T-helper 2 cell (primary cell): ENCODE data around the gene VPS4B.
"Not testable (repeated sequence)": the region's sequence is repeated elsewhere in the genome, so short reads cannot be mapped to it uniquely, and the experiment has no call there.

ENCODE experiments used
- DNase-seq, 5 experiments: peaks; one replicate each; pipeline versions ENCODE4 v3.0.0 to v3.0.0-alpha.2; 2012 to 2022

Gene VPS4B

GRCh38 chr18:63367053-63367953 lies 55.0 kb downstream of the VPS4B start, which contains the start of gene KDSR:
TSS of gene KDSR (minus strand) at chr18:63367206. CDS start at chr18:63367118, 88 bp downstream.
- DNase-seq = peak; percentile 69 to 89 (median 73)

- DNase-seq = peak; percentile 40 to 79 (median 58)
These were observed 55.8 kb downstream of the VPS4B start for GRCh38 chr18:63366213-63367052.

DNA sequence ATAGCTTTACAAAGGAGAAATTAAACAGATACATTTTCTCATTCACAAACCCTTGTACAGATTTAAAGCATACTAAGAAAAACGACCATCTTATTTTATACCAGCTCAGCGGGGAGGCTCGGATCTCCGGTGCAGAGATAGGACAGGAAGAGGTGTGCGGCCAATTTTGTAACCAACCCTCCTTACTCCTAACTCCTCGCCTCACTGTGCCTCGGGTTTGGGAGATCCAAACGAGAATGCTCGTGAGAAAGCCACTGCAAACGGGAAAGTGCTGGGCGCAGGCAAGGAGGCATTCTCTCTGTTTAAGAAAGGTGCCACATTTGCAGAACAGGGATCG lies 56.4 kb downstream of the VPS4B start:
- DNase-seq = peak in 1 of 5 experiments; percentile 55

DNA sequence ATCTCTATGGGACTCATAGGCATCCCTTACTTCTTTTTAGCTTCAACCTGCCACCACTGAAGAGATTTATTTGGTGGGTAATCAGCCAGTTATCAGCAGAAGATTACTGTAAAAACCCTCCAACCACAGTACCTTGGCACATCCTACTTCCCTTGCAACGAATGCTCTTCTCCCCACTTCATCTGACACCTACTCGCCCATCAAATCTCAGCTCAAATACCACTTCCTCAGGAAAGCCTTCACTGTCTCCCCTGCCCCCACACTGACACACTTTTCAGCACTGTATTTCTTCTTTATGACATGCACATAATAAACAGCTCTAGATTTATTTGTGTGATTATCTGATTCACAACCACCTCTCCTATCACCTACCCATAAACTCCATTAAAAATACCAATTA lies 58.3 kb downstream of the VPS4B start:
- DNase-seq = peak in 2 of 5 experiments; percentile 80 to 95

DNA sequence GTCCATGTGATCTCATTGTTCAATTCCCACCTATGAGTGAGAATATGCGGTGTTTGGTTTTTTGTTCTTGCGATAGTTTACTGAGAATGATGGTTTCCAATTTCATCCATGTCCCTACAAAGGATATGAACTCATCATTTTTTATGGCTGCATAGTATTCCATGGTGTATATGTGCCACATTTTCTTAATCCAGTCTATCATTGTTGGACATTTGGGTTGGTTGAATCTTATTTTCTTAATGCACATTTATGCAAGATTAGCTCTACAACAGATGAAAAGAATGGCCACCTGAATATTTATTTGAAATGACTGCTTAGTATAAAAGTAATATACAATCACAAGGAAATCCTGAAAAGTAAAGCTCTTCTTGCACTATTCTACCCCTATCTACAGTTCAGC lies 58.9 kb downstream of the VPS4B start:
- DNase-seq = not testable (repeated sequence)

- no peak for DNase-seq
These were observed 65.9 kb downstream of the VPS4B start for GRCh38 chr18:63356272-63356896.

- no peak for DNase-seq
These were observed 72.0 kb downstream of the VPS4B start for GRCh38 chr18:63350230-63350629.

GRCh38 chr18:63348508-63349136 lies 73.7 kb downstream of the VPS4B start:
- DNase-seq = no peak

DNA sequence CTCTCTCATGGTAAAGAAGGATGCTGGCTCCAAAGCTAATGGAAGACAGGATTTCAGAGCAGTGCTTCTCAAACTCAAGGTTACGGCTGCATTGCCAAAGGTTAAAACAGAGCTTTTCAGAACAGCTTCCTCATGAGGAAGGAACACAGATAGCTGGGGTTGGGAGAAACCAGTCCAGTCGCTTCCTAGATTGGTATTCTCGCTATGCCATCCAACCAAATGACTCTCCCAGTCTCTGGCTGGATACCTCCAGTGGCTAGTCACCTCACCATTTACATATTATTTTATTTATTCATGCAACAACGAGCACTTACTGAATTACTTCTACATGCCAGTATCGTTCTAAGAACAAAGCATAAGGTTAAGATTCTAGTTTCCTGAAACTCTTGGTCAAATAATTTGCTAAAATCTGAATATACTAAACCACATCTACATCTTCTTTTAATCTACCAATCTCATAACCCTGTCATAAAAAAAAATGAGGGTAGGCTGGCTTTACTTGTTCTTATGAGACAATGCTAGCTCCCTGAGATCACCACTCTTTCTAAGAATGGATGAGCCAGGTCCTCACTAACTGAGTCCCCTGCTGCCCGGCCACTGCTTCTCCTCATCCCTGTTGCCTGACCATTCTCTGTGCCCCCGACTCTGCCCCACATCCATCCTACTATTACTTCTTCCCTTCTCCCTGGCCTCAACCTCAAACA lies 75.6 kb downstream of the VPS4B start:
- no peak for DNase-seq

DNA sequence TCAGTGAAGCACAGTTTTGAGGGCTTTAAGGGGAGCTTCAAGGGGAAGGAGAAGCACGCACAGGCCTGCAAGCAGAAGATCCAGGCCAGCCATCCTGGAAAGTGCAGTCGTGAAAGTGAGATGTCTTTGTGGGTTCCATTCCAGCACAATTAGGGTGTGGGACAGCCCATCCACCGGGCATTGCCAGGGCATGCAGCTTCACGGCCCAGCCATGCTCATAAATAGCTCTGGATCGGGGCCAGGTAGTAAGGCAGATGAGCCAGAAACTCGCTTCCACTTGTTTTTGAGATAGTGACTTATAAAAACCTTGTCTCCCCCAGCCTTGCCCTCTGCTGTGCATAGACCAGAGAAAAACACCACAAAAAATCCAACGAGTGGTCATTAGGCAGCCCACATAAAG lies 76.2 kb downstream of the VPS4B start:
- DNase-seq = no peak

DNA sequence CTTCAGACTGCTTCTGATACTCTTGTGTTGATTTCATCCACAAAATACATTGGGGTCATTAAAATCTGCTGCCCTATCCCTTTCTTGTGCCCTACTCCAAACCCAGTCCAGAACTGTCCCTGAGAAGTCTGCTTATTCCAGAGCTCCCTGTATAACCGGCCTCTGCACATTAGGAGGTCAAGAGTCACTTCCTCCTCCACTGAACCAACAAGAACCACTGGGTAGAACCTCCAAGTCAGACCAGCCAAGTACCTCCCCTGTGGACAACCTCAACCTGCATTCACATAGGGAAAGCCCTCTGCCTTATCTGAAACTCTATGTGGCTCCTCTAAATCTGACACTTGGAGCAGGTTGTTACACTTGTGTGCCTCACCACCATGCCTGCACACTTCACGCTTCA lies 77.4 kb downstream of the VPS4B start:
- DNase-seq = no peak

DNA sequence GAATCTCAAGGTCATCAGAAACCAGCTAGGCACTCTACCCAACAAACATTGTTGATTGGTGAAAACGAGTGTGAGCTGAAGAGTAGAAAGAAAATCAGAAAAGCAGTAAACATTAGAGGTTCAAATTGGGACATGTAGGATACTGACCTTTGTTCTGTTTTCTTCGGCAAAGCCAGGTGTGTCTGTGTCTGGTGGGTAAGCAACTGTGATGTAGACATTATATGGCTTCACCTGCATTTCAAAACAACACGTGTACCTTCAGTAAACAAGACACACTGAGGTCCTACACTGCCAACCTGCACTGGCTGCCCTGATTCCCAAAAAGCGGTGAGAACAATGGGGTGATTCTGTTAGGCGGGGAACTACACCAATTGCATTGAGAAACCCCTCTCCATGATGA lies 78.0 kb downstream of the VPS4B start:
- no peak for DNase-seq

DNA sequence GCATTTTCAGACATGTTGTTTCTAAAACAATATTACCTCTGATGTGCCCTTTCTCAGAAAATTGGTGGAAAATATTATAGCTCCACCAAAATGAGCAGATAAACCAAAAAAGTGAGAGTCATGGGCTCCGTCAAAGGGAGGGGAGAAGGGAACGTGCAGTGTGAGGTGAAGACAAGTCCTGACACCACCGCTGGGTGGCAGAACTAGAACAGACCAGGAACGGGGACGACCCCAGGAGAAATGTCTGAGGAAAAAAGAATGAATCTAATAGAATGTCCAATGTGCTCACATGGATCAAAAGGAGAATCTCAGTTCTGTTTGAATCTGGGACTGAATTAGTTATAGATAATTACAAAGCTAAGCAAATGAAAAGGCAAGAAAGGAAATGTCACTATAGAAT lies 80.1 kb downstream of the VPS4B start:
- peak in 1 of 5 experiments; percentile 23 for DNase-seq

DNA sequence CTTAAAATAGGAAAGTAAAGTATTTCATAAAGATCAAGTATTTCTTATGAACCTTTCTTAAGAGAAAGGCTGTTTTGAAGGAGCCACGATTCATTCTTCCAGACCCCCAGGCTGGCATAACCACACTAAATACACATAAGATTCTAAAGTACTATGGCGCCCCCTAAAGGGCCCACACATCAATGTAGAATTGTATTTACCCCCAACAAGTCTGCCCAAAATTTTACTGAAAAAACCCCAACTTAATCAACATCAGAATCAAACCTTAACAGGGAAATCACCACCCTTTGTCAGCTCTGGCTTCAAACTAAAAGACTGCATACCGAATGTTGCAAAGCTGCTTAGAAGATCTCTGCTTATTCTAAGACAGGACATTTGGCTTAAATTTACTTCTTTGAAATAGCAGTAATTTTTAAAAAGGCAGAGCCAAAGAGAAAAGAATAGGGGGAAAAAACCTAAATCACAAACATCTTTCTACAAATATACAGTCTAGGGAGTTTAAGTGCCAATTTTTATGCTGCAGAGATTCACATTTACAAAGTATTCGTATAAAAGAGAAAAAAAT lies 82.3 kb downstream of the VPS4B start:
- DNase-seq = peak in 3 of 5 experiments; percentile 20 to 64 (median 30)
